Esophagus squamous epithelium (tissue), 5 donors: ENCODE results near the gene MAP3K5. TPM values are rescaled to one million over a fixed set of nuclear protein-coding genes. Genes with fewer than 3 reads are reported as not detected.
A peak's percentile ranks its signal among the peaks of the same experiment; 100 is the strongest.

Experiments used
- DNase-seq: peaks from one replicate; lab custom pipeline; 2025; lab: John Stamatoyannopoulos, UW
- H3K27ac ChIP-seq, 4 donors: fragments of 200-600 bp; sonication (generic); one replicate each; pipeline ENCODE4 v1.5.1; 2016 to 2019; ENCODE audit warnings: mild to moderate bottlenecking in 1 of 4
- H3K27me3 ChIP-seq, 4 donors: fragments of 200-600 bp; sonication (generic); 1 replicate in 3 of 4; 2 replicates in 1 of 4; pipeline versions ENCODE4 v1.5.1 to v1.6.0; 2017 to 2021; ENCODE audit warnings: antibody characterized with exemption in 1 of 4
- H3K36me3 ChIP-seq, 3 donors: fragments of 200-600 bp; sonication (generic); one replicate each; pipeline ENCODE4 v1.5.1; 2016 to 2019
- H3K4me1 ChIP-seq, 3 donors: fragments of 200-600 bp; sonication (generic); one replicate each; pipeline ENCODE4 v1.5.1; 2017 to 2019
- H3K4me3 ChIP-seq, 4 donors: fragments of 200-600 bp; sonication (generic); 1 replicate in 3 of 4; 2 replicates in 1 of 4; pipeline ENCODE4 v1.5.1; 2016 to 2019; ENCODE audit warnings: mild to moderate bottlenecking in 2 of 4, moderate library complexity in 1 of 4
- H3K9me3 ChIP-seq, 3 donors: fragments of 200-600 bp; sonication (generic); one replicate each; pipeline ENCODE4 v1.5.1; 2016 to 2019
- POLR2A ChIP-seq, 4 donors: fragments of 450-650 bp; IDR thresholded peaks; one replicate each; pipeline ENCODE4 v1.6.1; 2017; ENCODE audit warnings: antibody characterized with exemption in 4 of 4, mild to moderate bottlenecking in 4 of 4, moderate library complexity in 3 of 4
- WGBS, 2 donors: methylation state at CpG; one replicate each; pipeline ENCODE4 v1.1.5; 2018; 5-methylcytosine and 5-hydroxymethylcytosine counted together
- intact Hi-C: fragments of 100-400 bp; cut with DNase I; formaldehyde crosslinking; loops from one replicate; pipeline ENCODE4 v1.15.0; 2022
- total RNA-seq, 4 donors: library from RNA; depleted of rRNA; stranded (reverse); fragments of >200 nt; gene quantifications; one replicate each; pipeline ENCODE4 v1.1.0, GENCODE V29; 2016
- TF ChIP-seq, protein P1 (sequence below), 6 experiments: fragments of 450-650 bp in 4 of 6; fragments of 200-600 bp in 2 of 6; sonication (generic) in 2 of 6; IDR thresholded peaks; one replicate each; pipeline ENCODE4 v1.5.1; 2016 to 2019; ENCODE audit warnings: antibody characterized with exemption in 6 of 6, mild to moderate bottlenecking in 4 of 6, moderate library complexity in 4 of 6
- donor health status: DM: yes; HTN: yes; CAD: no.

The MAP3K5 gene
- total RNA-seq, 4 donors from 2014 or later = 9.2 to 22.9 (median 20.9) TPM

DNA sequence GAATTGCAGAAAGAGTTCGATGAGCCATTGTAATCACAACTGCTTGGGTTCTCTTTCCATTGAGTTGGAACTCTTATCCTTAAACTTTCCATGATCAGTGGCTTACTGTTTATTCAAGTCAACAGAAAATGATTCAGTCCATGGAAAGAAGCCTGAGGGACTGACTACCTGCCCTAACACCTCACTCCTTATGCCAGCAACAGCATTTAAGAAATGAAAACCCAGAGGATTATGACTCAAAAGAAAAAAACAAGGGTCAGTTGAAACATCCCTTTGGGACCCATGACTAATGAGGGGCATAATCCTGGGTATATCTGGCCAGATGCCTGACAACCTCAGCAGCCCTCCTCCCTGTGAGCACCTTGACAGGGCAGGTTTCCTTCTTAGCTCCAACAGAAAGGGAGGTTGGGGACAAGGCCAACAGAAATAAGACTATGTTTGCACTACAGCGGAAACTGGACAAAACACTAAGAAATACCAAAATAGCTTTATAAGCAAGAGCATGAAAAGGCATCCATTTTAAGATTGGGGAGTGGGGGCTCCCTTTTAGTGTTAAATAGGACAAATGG is 106.7 kb downstream of the MAP3K5 start:
- no peak for DNase-seq
- TF ChIP-seq POLR2A (IDR thresholded peaks at IDR 0.05) = no peak
- TF ChIP-seq, protein P1, sequence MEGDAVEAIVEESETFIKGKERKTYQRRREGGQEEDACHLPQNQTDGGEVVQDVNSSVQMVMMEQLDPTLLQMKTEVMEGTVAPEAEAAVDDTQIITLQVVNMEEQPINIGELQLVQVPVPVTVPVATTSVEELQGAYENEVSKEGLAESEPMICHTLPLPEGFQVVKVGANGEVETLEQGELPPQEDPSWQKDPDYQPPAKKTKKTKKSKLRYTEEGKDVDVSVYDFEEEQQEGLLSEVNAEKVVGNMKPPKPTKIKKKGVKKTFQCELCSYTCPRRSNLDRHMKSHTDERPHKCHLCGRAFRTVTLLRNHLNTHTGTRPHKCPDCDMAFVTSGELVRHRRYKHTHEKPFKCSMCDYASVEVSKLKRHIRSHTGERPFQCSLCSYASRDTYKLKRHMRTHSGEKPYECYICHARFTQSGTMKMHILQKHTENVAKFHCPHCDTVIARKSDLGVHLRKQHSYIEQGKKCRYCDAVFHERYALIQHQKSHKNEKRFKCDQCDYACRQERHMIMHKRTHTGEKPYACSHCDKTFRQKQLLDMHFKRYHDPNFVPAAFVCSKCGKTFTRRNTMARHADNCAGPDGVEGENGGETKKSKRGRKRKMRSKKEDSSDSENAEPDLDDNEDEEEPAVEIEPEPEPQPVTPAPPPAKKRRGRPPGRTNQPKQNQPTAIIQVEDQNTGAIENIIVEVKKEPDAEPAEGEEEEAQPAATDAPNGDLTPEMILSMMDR (IDR thresholded peaks at IDR 0.05) = no peak
- Histone ChIP-seq H3K9me3 (no peaks in the 10 kb centered on the region), H3K27ac (peak overlapping the region in 3 of 4 donors; percentile 26 to 36 (median 30)), H3K27me3 (no peaks in the 10 kb centered on the region), H3K36me3 (peaks cover 0 to 9% (median 0%) of the 10 kb centered on the region in 3 donors), H3K4me3 (no peak overlapping the region), H3K4me1 (peaks cover 3 to 47% (median 16%) of the 10 kb centered on the region in 3 donors)
- WGBS, 2 donors = 38 to 60% methylated on average over 2 of the region's 2 CpGs
- intact Hi-C loops = no loop called here

- no peak for DNase-seq
- Histone ChIP-seq H3K36me3 (peaks cover 0 to 9% (median 0%) of the 10 kb centered on the region in 3 donors), H3K27ac (no peak overlapping the region), H3K4me1 (peaks cover 3 to 47% (median 16%) of the 10 kb centered on the region in 3 donors), H3K9me3 (no peaks in the 10 kb centered on the region), H3K4me3 (no peak overlapping the region), H3K27me3 (no peaks in the 10 kb centered on the region)
- no peak for TF ChIP-seq POLR2A (IDR thresholded peaks at IDR 0.05)
- TF ChIP-seq, protein P1 (IDR thresholded peaks at IDR 0.05) = no peak
- intact Hi-C loops = no loop called here
- 63 to 92% methylated on average over 1 of the region's 1 CpG for WGBS, 2 donors
Measured at GRCh38 chr6:136684466-136684865, 107.8 kb downstream of the MAP3K5 start.

- H3K4me1 ChIP-seq = peaks cover 3 to 52% (median 16%) of the 10 kb centered on the region in 3 donors
- no peak overlapping the region for H3K27ac ChIP-seq
- no peaks in the 10 kb centered on the region for H3K27me3 ChIP-seq
- no peak for TF ChIP-seq POLR2A (IDR thresholded peaks at IDR 0.05)
- TF ChIP-seq, protein P1 (IDR thresholded peaks at IDR 0.05) = no peak
- intact Hi-C loops = no loop called here
- H3K4me3 ChIP-seq = no peak overlapping the region
- 90 to 97% methylated on average over 4 of the region's 4 CpGs for WGBS, 2 donors
- H3K36me3 ChIP-seq = peaks cover 0 to 6% (median 0%) of the 10 kb centered on the region in 3 donors
- DNase-seq = no peak
- no peaks in the 10 kb centered on the region for H3K9me3 ChIP-seq
Measured at GRCh38 chr6:136683209-136683941, 108.9 kb downstream of the MAP3K5 start.

DNA sequence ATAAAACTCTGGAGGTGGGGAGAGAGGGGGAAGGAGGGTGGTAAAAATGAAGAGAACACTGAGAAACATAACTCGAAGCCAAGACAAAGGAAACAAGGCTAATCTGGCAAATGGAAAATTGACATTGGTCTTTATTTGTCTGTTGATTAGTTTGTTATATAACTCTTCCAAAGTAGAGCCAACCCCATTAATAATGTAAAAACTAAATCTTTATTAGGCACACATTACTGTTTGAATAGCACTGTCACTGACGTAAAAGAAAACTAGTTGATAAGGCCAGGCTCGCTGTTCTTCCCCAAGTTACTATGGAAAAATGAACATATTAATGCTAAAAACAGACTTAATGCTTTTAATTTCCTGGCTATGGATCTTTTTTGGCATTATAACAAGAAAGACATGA is 110.0 kb downstream of the MAP3K5 start:
- DNase-seq = no peak
- intact Hi-C loops = no loop called here
- H3K9me3 ChIP-seq = no peaks in the 10 kb centered on the region
- no peak overlapping the region for H3K4me3 ChIP-seq
- 71 to 84% methylated on average over 3 of the region's 3 CpGs for WGBS, 2 donors
- H3K4me1 ChIP-seq = peaks cover 3 to 63% (median 16%) of the 10 kb centered on the region in 3 donors
- TF ChIP-seq POLR2A (IDR thresholded peaks at IDR 0.05) = no peak
- TF ChIP-seq, protein P1 (IDR thresholded peaks at IDR 0.05) = no peak
- H3K27ac ChIP-seq = no peak overlapping the region
- H3K27me3 ChIP-seq = no peaks in the 10 kb centered on the region
- no peaks in the 10 kb centered on the region for H3K36me3 ChIP-seq

DNA sequence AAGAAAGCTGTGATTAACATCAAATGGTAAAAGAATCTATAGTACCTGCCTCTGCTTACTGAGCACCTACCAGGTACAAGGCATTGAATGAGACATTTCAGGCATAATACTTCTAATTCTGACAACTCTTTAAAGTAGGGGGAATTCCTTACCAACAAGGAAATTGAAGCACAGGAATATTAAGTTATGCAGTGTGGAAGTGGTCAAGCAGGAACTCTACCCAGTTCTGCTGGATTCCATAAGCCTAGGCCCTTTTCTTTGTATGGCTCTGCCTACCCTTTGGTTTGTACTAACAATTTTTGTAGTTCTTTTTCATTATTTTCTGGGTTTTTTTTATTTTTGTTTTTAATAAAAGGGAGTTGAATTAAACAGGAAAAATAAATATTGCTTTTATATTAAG is 114.5 kb downstream of the MAP3K5 start:
- H3K4me3 ChIP-seq = no peak overlapping the region
- peak overlapping the region in 3 of 4 donors; percentile 40 to 59 (median 48) for H3K27ac ChIP-seq
- no peaks in the 10 kb centered on the region for H3K36me3 ChIP-seq
- DNase-seq = no peak
- no peaks in the 10 kb centered on the region for H3K27me3 ChIP-seq
- peaks cover 0 to 29% (median 0%) of the 10 kb centered on the region in 3 donors for H3K4me1 ChIP-seq
- H3K9me3 ChIP-seq = no peaks in the 10 kb centered on the region
- intact Hi-C loops = no loop called here
- TF ChIP-seq, protein P1 (IDR thresholded peaks at IDR 0.05) = no peak
- TF ChIP-seq POLR2A (IDR thresholded peaks at IDR 0.05) = no peak
